ENCODE measurements around the gene HNRNPLL.
"Not testable (repeated sequence)": the region's sequence is repeated elsewhere in the genome, so short reads cannot be mapped to it uniquely, and the experiment has no call there.

The HNRNPLL gene

GRCh38 chr2:38617301-38617700 is 14.6 kb upstream of the HNRNPLL start:
- Histone ChIP-seq H3K27ac (no peak overlapping the region), H3K4me3 (no peak overlapping the region)
- no peak for DNase-seq (ENCODE audit: low spot score)
- no peak for TF ChIP-seq CTCF (IDR thresholded peaks at IDR 0.05)

GRCh38 chr2:38615237-38615636 is 12.5 kb upstream of the HNRNPLL start:
- TF ChIP-seq CTCF (IDR thresholded peaks at IDR 0.05): no peak
- DNase-seq (ENCODE audit: low spot score): no peak
- no peak overlapping the region for H3K4me3 ChIP-seq
- H3K27ac ChIP-seq: no peak overlapping the region

DNA sequence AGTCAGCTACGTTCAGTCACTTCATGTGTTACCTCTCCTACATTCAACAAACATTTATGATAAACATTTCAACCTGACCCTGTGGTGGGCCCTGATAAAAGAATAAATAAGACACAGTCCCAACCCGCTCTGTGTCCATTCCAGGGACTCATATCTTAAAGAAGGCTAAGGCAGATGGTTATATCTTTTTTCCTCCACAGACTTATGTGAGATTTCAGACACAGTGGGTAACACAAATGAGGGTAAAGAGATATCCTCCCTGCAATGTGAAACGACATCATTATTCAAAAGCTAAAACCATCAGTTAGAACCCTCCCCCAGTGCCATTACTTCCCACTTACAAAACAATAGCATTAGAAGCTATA is 11.1 kb upstream of the HNRNPLL start:
- peak overlapping the region in 1 of 2 donors; percentile 38 for H3K27ac ChIP-seq
- DNase-seq (ENCODE audit: low spot score): no peak
- H3K4me3 ChIP-seq: no peak overlapping the region
- no peak for TF ChIP-seq CTCF (IDR thresholded peaks at IDR 0.05)

DNA sequence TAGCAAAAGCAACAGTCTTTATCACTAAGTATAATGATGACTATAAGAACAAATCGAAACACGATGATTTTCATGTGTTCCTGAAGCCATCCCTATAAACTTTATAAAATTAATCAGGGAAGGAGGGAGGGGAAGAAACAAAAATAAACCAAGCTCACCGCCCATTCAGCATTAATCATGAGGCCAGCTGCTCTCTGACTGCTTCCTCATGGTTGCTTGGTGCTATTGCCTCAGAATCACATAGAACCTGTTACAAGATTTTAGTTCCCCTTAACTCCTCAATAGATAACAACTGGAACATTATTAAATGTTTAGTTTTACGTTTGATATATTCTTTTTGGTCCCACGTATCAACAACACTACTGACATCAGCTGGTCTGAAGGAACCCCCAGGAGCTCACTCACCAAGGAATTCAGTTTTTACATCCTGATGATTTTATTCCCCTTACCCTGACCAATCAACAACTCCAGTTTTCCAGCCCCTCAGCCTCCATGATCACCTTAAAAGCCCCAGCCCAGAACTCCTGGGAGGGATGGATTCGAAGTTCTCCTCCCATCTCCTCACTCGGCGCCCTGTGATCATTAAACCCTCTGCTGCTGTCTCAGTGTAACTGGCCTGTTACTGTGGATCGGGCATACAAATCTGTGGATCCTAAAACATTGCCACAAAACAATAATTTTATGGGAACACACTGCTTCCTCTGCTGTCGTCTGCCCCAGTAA is 10.6 kb upstream of the HNRNPLL start:
- Histone ChIP-seq H3K27ac (peak overlapping the region in 1 of 2 donors; percentile 39), H3K4me3 (no peak overlapping the region)
- DNase-seq (ENCODE audit: low spot score): no peak
- no peak for TF ChIP-seq CTCF (IDR thresholded peaks at IDR 0.05)

DNA sequence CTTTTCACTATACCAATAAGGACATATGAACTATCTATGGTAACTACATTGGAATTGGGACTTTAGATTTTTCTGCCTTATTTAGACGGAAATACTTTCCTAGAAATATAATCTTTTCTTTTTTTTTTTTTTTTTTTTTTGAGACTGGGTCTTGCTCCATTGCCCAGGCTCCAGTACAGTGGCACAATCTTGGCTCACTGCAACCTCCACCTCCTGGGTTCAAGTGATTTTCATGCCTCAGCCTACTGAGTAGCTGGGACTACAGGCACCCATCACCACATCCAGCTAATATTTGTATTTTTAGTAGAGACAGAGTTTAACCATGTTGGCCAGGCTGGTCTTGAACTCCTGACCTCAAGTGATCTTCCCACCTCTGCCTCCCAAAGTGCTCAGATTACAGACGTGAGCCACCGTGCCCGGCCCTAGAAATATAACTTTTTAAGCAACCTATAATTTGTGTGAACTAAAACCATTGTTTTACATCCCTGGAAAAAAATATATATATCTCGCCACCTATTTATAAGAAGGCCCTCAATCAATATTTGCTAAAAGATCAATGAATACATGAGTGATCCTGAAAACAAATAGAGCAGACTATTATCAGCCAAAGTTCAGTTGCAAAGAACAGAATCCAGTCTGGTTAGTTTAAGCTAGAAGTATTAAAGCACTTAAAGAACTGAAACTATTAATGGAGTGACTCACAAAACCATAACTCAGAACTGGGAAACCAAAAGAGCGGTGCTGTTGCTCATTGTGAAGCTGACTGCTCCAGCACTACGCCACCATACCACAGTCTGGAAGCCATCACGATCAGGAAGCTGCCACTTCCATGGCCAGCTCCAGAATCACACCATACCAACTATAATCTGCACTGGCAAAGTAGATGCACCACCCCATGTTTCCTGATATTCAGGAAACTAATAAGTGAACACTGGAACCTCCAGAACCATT is 8.4 kb upstream of the HNRNPLL start:
- no peak for DNase-seq (ENCODE audit: low spot score)
- Histone ChIP-seq H3K4me3 (no peak overlapping the region), H3K27ac (no peak overlapping the region)
- no peak for TF ChIP-seq CTCF (IDR thresholded peaks at IDR 0.05)

GRCh38 chr2:38609246-38609645 is 6.5 kb upstream of the HNRNPLL start:
- H3K27ac ChIP-seq, H3K4me3 ChIP-seq: not testable (repeated sequence)

GRCh38 chr2:38608755-38609154 is 6.0 kb upstream of the HNRNPLL start:
- DNase-seq (ENCODE audit: low spot score): no peak
- no peak overlapping the region for H3K27ac ChIP-seq
- H3K4me3 ChIP-seq: no peak overlapping the region
- no peak for TF ChIP-seq CTCF (IDR thresholded peaks at IDR 0.05)

More at GRCh38 chr2:38609246-38609645, 6.5 kb upstream of the HNRNPLL start:
- DNase-seq (ENCODE audit: low spot score): not testable (repeated sequence)
